ENCODE results near the gene ARF3. TPM values are rescaled to one million over a fixed set of nuclear protein-coding genes. Genes with fewer than 3 reads are reported as not detected.
"Not testable (repeated sequence)": the region's sequence is repeated elsewhere in the genome, so short reads cannot be mapped to it uniquely, and the experiment has no call there.

ARF3 gene
- total and polyA plus RNA-seq, 2 donors (not counting 1 experiment from before 2014, with no cell fraction given): 28.1 to 182 TPM

DNA sequence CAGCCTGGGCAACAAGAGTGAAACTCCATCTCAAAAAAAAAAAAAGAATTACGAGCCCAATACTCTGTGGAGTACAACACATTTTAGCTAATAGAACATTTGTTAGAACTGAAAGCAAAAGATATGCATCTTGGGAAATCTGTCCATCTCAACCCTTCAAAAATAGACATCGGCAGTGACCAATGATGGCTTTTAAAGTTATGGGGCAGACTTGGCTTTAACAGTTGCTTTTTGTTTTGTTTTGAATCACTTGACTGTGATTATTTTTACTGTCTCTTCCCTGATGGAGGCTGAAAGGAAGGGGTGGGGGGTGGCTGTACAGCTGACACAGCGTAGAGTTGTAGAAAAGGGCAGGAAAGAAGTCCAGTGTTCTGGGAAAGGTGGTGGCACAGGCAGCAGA, 34.2 kb downstream of the ARF3 start:
- Histone ChIP-seq H3K4me2 (ENCODE audit: extremely low read depth, insufficient read depth, low read length) (no peak overlapping the region), H3K79me2 (ENCODE audit: control insufficient read depth, insufficient read depth, low read length) (no peaks in the 10 kb centered on the region), H3K9me3 (ENCODE audit: control insufficient read depth, insufficient read depth, low read depth, low read length) (no peaks in the 10 kb centered on the region), H2AFZ (ENCODE audit: low read length) (no peak overlapping the region), H3K4me1 (ENCODE audit: control insufficient read depth, extremely low read depth, insufficient read depth, low read length) (peaks cover 8% of the 10 kb centered on the region), H3K27ac (ENCODE audit: insufficient read depth, low read length) (no peak overlapping the region), H3K9ac (ENCODE audit: insufficient read depth, low read length) (no peak overlapping the region), H3K4me3 (replicated peaks in 1 of 4; ENCODE audit: control extremely low read depth in 1 of 4, insufficient read depth in 1 of 4, low read depth in 3 of 4, low read length in 4 of 4) (no peak overlapping the region), H3K36me3 (ENCODE audit: control insufficient read depth, insufficient read depth, low read length) (peaks cover 8% of the 10 kb centered on the region), H4K20me1 (ENCODE audit: control insufficient read depth, extremely low read depth, insufficient read depth, low read length) (no peaks in the 10 kb centered on the region), H3K27me3 (ENCODE audit: control insufficient read depth, insufficient read depth, low read length) (no peaks in the 10 kb centered on the region)
- DNase-seq (ENCODE audit: low read depth in 2 of 2): no peak
- no peak for TF ChIP-seq EZH2 (IDR thresholded peaks at IDR 0.05; ENCODE audit: low read length, missing control alignments)
- TF ChIP-seq, protein P1, sequence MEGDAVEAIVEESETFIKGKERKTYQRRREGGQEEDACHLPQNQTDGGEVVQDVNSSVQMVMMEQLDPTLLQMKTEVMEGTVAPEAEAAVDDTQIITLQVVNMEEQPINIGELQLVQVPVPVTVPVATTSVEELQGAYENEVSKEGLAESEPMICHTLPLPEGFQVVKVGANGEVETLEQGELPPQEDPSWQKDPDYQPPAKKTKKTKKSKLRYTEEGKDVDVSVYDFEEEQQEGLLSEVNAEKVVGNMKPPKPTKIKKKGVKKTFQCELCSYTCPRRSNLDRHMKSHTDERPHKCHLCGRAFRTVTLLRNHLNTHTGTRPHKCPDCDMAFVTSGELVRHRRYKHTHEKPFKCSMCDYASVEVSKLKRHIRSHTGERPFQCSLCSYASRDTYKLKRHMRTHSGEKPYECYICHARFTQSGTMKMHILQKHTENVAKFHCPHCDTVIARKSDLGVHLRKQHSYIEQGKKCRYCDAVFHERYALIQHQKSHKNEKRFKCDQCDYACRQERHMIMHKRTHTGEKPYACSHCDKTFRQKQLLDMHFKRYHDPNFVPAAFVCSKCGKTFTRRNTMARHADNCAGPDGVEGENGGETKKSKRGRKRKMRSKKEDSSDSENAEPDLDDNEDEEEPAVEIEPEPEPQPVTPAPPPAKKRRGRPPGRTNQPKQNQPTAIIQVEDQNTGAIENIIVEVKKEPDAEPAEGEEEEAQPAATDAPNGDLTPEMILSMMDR (conservative IDR thresholded peaks at IDR 0.05 in 1 of 2, IDR thresholded peaks at IDR 0.05 in 1 of 2; ENCODE audit: low read depth in 1 of 2, low read length in 2 of 2): no peak

DNA sequence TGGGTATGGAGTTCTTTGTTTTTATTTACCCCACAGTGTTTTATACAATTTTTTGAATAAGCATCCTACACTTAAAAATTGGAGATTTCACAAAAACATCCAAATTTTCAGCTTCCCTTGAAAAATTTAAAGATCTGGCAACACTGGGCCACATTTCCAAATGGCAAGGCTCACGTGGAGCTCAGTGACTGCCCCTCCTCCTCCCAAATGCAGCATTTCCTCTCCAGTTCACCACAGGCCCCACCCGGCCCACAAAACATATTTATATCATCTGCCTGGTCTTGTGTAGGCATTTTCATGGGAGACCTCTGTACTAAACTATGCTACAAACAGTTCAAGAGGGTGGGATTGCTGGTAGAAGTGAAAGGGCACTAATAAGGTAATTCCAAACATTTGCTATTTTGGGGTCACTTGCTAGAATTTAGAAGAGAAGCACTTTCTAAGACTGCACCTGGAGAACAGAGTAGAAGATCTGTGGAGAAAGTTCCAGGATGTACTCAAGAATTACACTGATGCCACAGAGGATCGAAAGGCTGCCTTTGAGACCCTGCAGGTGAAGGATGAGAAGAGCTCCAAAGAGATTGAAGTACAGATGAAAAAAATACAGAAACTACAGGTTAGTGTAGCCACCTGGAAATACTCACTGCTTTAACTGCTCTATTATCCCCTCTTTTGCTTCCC, 39.3 kb downstream of the ARF3 start:
- no peak overlapping the region for H3K4me3 ChIP-seq (replicated peaks in 1 of 4; ENCODE audit: control extremely low read depth in 1 of 4, insufficient read depth in 1 of 4, low read depth in 3 of 4, low read length in 4 of 4)
- H3K79me2 ChIP-seq (ENCODE audit: control insufficient read depth, insufficient read depth, low read length): no peaks in the 10 kb centered on the region
- H2AFZ ChIP-seq (ENCODE audit: low read length): no peak overlapping the region
- no peaks in the 10 kb centered on the region for H3K27me3 ChIP-seq (ENCODE audit: control insufficient read depth, insufficient read depth, low read length)
- H3K9me3 ChIP-seq (ENCODE audit: control insufficient read depth, insufficient read depth, low read depth, low read length): no peaks in the 10 kb centered on the region
- no peak overlapping the region for H3K27ac ChIP-seq (ENCODE audit: insufficient read depth, low read length)
- H3K4me1 ChIP-seq (ENCODE audit: control insufficient read depth, extremely low read depth, insufficient read depth, low read length): no peaks in the 10 kb centered on the region
- H3K9ac ChIP-seq (ENCODE audit: insufficient read depth, low read length): no peak overlapping the region
- TF ChIP-seq EZH2 (IDR thresholded peaks at IDR 0.05; ENCODE audit: low read length, missing control alignments): no peak
- TF ChIP-seq, protein P1 (conservative IDR thresholded peaks at IDR 0.05 in 1 of 2, IDR thresholded peaks at IDR 0.05 in 1 of 2; ENCODE audit: low read depth in 1 of 2, low read length in 2 of 2): no peak
- H4K20me1 ChIP-seq (ENCODE audit: control insufficient read depth, extremely low read depth, insufficient read depth, low read length): no peaks in the 10 kb centered on the region
- no peaks in the 10 kb centered on the region for H3K36me3 ChIP-seq (ENCODE audit: control insufficient read depth, insufficient read depth, low read length)
- no peak overlapping the region for H3K4me2 ChIP-seq (ENCODE audit: extremely low read depth, insufficient read depth, low read length)
- no peak for DNase-seq (ENCODE audit: low read depth in 2 of 2)

DNA sequence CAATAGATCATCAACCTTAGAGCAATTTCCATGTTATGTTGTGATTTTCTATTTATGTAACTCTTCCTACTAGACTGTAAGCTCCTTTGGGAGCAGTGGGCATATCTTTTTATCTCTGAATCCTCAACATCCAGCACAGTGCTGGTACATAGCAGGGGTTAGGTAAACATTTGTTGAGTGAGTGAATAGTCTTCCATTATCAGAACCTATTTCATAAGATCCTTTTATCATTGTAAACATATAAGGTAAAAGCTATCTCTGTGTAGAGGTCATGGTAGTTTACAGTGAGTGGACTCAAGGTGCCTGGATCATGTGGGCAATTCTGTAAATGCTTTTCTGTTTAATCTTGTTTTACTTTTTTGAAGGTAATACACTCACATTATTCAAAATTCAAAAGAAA, 47.1 kb downstream of the ARF3 start:
- Histone ChIP-seq H3K27me3 (ENCODE audit: control insufficient read depth, insufficient read depth, low read length) (peaks cover under 1% of the 10 kb centered on the region), H3K9ac (ENCODE audit: insufficient read depth, low read length) (no peak overlapping the region), H4K20me1 (ENCODE audit: control insufficient read depth, extremely low read depth, insufficient read depth, low read length) (no peaks in the 10 kb centered on the region), H3K9me3 (ENCODE audit: control insufficient read depth, insufficient read depth, low read depth, low read length) (no peaks in the 10 kb centered on the region), H3K27ac (ENCODE audit: insufficient read depth, low read length) (no peak overlapping the region), H3K4me3 (replicated peaks in 1 of 4; ENCODE audit: control extremely low read depth in 1 of 4, insufficient read depth in 1 of 4, low read depth in 3 of 4, low read length in 4 of 4) (no peak overlapping the region), H3K79me2 (ENCODE audit: control insufficient read depth, insufficient read depth, low read length) (no peaks in the 10 kb centered on the region), H2AFZ (ENCODE audit: low read length) (no peak overlapping the region), H3K4me1 (ENCODE audit: control insufficient read depth, extremely low read depth, insufficient read depth, low read length) (no peaks in the 10 kb centered on the region), H3K36me3 (ENCODE audit: control insufficient read depth, insufficient read depth, low read length) (no peaks in the 10 kb centered on the region), H3K4me2 (ENCODE audit: extremely low read depth, insufficient read depth, low read length) (no peak overlapping the region)
- no peak for TF ChIP-seq EZH2 (IDR thresholded peaks at IDR 0.05; ENCODE audit: low read length, missing control alignments)
- TF ChIP-seq, protein P1 (conservative IDR thresholded peaks at IDR 0.05 in 1 of 2, IDR thresholded peaks at IDR 0.05 in 1 of 2; ENCODE audit: low read depth in 1 of 2, low read length in 2 of 2): no peak
- DNase-seq (ENCODE audit: low read depth in 2 of 2): no peak

DNA sequence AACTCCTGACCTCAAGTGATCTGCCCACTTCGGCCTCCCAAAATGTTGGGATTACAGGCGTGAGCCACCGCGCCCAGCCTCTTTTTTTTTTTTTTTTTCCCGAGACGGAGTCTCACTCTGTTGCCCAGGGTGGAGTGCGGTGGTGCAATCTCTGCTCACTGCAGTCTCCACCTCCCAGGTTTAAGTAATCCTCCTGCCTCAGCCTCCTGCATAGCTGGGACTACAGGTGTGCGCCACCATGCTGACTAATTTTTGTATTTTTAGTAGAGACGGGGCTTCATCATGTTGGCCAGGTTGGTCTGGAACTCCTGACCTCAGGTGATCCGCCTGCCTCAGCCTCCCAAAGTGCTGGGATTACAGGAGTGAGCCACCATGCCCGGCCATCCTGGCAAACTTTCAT, 47.6 kb downstream of the ARF3 start:
- H3K27me3 ChIP-seq (ENCODE audit: control insufficient read depth, insufficient read depth, low read length); DNase-seq (ENCODE audit: low read depth in 2 of 2); H3K27ac ChIP-seq (ENCODE audit: insufficient read depth, low read length); H3K79me2 ChIP-seq (ENCODE audit: control insufficient read depth, insufficient read depth, low read length); H4K20me1 ChIP-seq (ENCODE audit: control insufficient read depth, extremely low read depth, insufficient read depth, low read length); H3K4me2 ChIP-seq (ENCODE audit: extremely low read depth, insufficient read depth, low read length); H3K9ac ChIP-seq (ENCODE audit: insufficient read depth, low read length); H3K4me1 ChIP-seq (ENCODE audit: control insufficient read depth, extremely low read depth, insufficient read depth, low read length); H2AFZ ChIP-seq (ENCODE audit: low read length); H3K36me3 ChIP-seq (ENCODE audit: control insufficient read depth, insufficient read depth, low read length); H3K9me3 ChIP-seq (ENCODE audit: control insufficient read depth, insufficient read depth, low read depth, low read length); H3K4me3 ChIP-seq (replicated peaks in 1 of 4; ENCODE audit: control extremely low read depth in 1 of 4, insufficient read depth in 1 of 4, low read depth in 3 of 4, low read length in 4 of 4): not testable (repeated sequence)
